ENCODE data around the gene SLC44A5. TPM values are rescaled to one million over a fixed set of nuclear protein-coding genes. Genes with fewer than 3 reads are reported as not detected.

Gene SLC44A5
- total RNA-seq, 4 donors from 2014 or later, result 1.1 to 17.7 (median 5.8) TPM

- Histone ChIP-seq H3K9me3 (no peaks in the 10 kb centered on the region), H3K4me1 (no peaks in the 10 kb centered on the region), H3K27ac (no peak overlapping the region), H3K27me3 (no peaks in the 10 kb centered on the region), H3K4me3 (no peak overlapping the region), H3K36me3 (no peaks in the 10 kb centered on the region)
- no peak for DNase-seq (ENCODE audit: low spot score in 2 of 2)
- WGBS, result 48% methylated on average over 2 of the region's 2 CpGs
- no peak for TF ChIP-seq POLR2A (IDR thresholded peaks at IDR 0.05)
- TF ChIP-seq POLR2AphosphoS5 (IDR thresholded peaks at IDR 0.05), result no peak
- no peak for TF ChIP-seq EP300 (IDR thresholded peaks at IDR 0.05)
- TF ChIP-seq CTCF (IDR thresholded peaks at IDR 0.05), result no peak
These were observed 179.1 kb downstream of the SLC44A5 start for GRCh38 chr1:75431843-75432242.

- Histone ChIP-seq H3K4me1 (no peaks in the 10 kb centered on the region), H3K27ac (no peak overlapping the region), H3K9me3 (no peaks in the 10 kb centered on the region), H3K4me3 (no peak overlapping the region), H3K27me3 (no peaks in the 10 kb centered on the region), H3K36me3 (no peaks in the 10 kb centered on the region)
- DNase-seq (ENCODE audit: low spot score in 2 of 2), result no peak
- TF ChIP-seq POLR2AphosphoS5 (IDR thresholded peaks at IDR 0.05), result no peak
- TF ChIP-seq POLR2A (IDR thresholded peaks at IDR 0.05), result no peak
- no peak for TF ChIP-seq CTCF (IDR thresholded peaks at IDR 0.05)
- TF ChIP-seq EP300 (IDR thresholded peaks at IDR 0.05), result no peak
These were observed 180.4 kb downstream of the SLC44A5 start for GRCh38 chr1:75430526-75430925.

GRCh38 chr1:75426688-75427087 is 184.2 kb downstream of the SLC44A5 start:
- 91% methylated on average over 10 of the region's 10 CpGs for WGBS
- no peak for TF ChIP-seq EP300 (IDR thresholded peaks at IDR 0.05)
- TF ChIP-seq POLR2AphosphoS5 (IDR thresholded peaks at IDR 0.05), result no peak
- no peak for TF ChIP-seq CTCF (IDR thresholded peaks at IDR 0.05)
- no peak for TF ChIP-seq POLR2A (IDR thresholded peaks at IDR 0.05)
- no peaks in the 10 kb centered on the region for H3K36me3 ChIP-seq
- no peak overlapping the region for H3K27ac ChIP-seq
- DNase-seq (ENCODE audit: low spot score in 2 of 2), result no peak
- H3K27me3 ChIP-seq, result no peaks in the 10 kb centered on the region
- H3K9me3 ChIP-seq, result no peaks in the 10 kb centered on the region
- H3K4me1 ChIP-seq, result no peaks in the 10 kb centered on the region
- no peak overlapping the region for H3K4me3 ChIP-seq

- WGBS, result 82% methylated on average over 3 of the region's 3 CpGs
These were observed 185.8 kb downstream of the SLC44A5 start for GRCh38 chr1:75425001-75425650.

GRCh38 chr1:75423616-75424015 is 187.3 kb downstream of the SLC44A5 start:
- no peaks in the 10 kb centered on the region for H3K9me3 ChIP-seq
- no peak overlapping the region for H3K27ac ChIP-seq
- WGBS, result 81% methylated on average over 5 of the region's 5 CpGs
- H3K27me3 ChIP-seq, result no peaks in the 10 kb centered on the region
- H3K36me3 ChIP-seq, result no peaks in the 10 kb centered on the region
- no peak overlapping the region for H3K4me3 ChIP-seq
- DNase-seq (ENCODE audit: low spot score in 2 of 2), result no peak
- H3K4me1 ChIP-seq, result no peaks in the 10 kb centered on the region
- TF ChIP-seq POLR2AphosphoS5 (IDR thresholded peaks at IDR 0.05) (no peak), CTCF (IDR thresholded peaks at IDR 0.05) (no peak), EP300 (IDR thresholded peaks at IDR 0.05) (no peak), POLR2A (IDR thresholded peaks at IDR 0.05) (no peak)

More at GRCh38 chr1:75425001-75425650, 185.8 kb downstream of the SLC44A5 start:
- Histone ChIP-seq H3K36me3 (no peaks in the 10 kb centered on the region), H3K4me1 (no peaks in the 10 kb centered on the region), H3K27ac (no peak overlapping the region), H3K27me3 (no peaks in the 10 kb centered on the region), H3K4me3 (no peak overlapping the region), H3K9me3 (no peaks in the 10 kb centered on the region)
- no peak for DNase-seq (ENCODE audit: low spot score in 2 of 2)
- TF ChIP-seq EP300 (IDR thresholded peaks at IDR 0.05) (no peak), POLR2AphosphoS5 (IDR thresholded peaks at IDR 0.05) (no peak), CTCF (IDR thresholded peaks at IDR 0.05) (no peak), POLR2A (IDR thresholded peaks at IDR 0.05) (no peak)

Measured in suprapubic skin (tissue), 4 donors.